ENCODE results near the gene SPDYC. TPM values are rescaled to one million over a fixed set of nuclear protein-coding genes. Genes with fewer than 3 reads are reported as not detected.

Gene SPDYC
- total and polyA plus RNA-seq, 4 donors: not detected

GRCh38 chr11:65212226-65212801 lies 42.3 kb downstream of the SPDYC start:
- H3K36me3 ChIP-seq (ENCODE audit: control insufficient read depth in 1 of 2, insufficient read depth in 2 of 2, low read length in 1 of 2): peaks cover 0 to 5% of the 10 kb centered on the region in 2 donors
- no peak overlapping the region for H3K27ac ChIP-seq (ENCODE audit: low read depth in 1 of 2, low read length in 2 of 2)
- ATAC-seq (ENCODE audit: low FRiP score): no peak
- no peak for DNase-seq
- no peaks in the 10 kb centered on the region for H3K9me3 ChIP-seq (ENCODE audit: control insufficient read depth, low read length)
- H3K27me3 ChIP-seq (ENCODE audit: control insufficient read depth in 1 of 2, insufficient read depth in 2 of 2, low read length in 1 of 2): no peaks in the 10 kb centered on the region
- H3K4me3 ChIP-seq (ENCODE audit: low read length in 2 of 2): no peak overlapping the region
- H3K4me1 ChIP-seq (ENCODE audit: control insufficient read depth in 1 of 2, insufficient read depth in 2 of 2, low read length in 2 of 2): no peaks in the 10 kb centered on the region
- intact Hi-C loops (cut with DNase I): no loop called here
- WGBS, 2 donors: 69 to 71% methylated on average over 12 to 13 of the region's 13 CpGs

- 48 to 50% methylated on average over 26 of the region's 26 CpGs for WGBS, 2 donors
- intact Hi-C loops (cut with DNase I): no loop called here
- no peak for DNase-seq
- H3K4me1 ChIP-seq (ENCODE audit: control insufficient read depth in 1 of 2, insufficient read depth in 2 of 2, low read length in 2 of 2): no peaks in the 10 kb centered on the region
- no peaks in the 10 kb centered on the region for H3K27me3 ChIP-seq (ENCODE audit: control insufficient read depth in 1 of 2, insufficient read depth in 2 of 2, low read length in 1 of 2)
- peaks cover 0 to 5% of the 10 kb centered on the region in 2 donors for H3K36me3 ChIP-seq (ENCODE audit: control insufficient read depth in 1 of 2, insufficient read depth in 2 of 2, low read length in 1 of 2)
- no peaks in the 10 kb centered on the region for H3K9me3 ChIP-seq (ENCODE audit: control insufficient read depth, low read length)
- H3K27ac ChIP-seq (ENCODE audit: low read depth in 1 of 2, low read length in 2 of 2): no peak overlapping the region
- ATAC-seq (ENCODE audit: low FRiP score): peak; percentile 27
- H3K4me3 ChIP-seq (ENCODE audit: low read length in 2 of 2): no peak overlapping the region
Observed at GRCh38 chr11:65213322-65214211, 43.5 kb downstream of the SPDYC start.

GRCh38 chr11:65214212-65214845 lies 44.3 kb downstream of the SPDYC start:
- WGBS, 2 donors: 66 to 80% methylated on average over 16 of the region's 16 CpGs
- no peak for ATAC-seq (ENCODE audit: low FRiP score)
- Histone ChIP-seq H3K9me3 (ENCODE audit: control insufficient read depth, low read length) (no peaks in the 10 kb centered on the region), H3K27ac (ENCODE audit: low read depth in 1 of 2, low read length in 2 of 2) (no peak overlapping the region), H3K27me3 (ENCODE audit: control insufficient read depth in 1 of 2, insufficient read depth in 2 of 2, low read length in 1 of 2) (no peaks in the 10 kb centered on the region), H3K36me3 (ENCODE audit: control insufficient read depth in 1 of 2, insufficient read depth in 2 of 2, low read length in 1 of 2) (peaks cover 0 to 5% of the 10 kb centered on the region in 2 donors), H3K4me1 (ENCODE audit: control insufficient read depth in 1 of 2, insufficient read depth in 2 of 2, low read length in 2 of 2) (no peaks in the 10 kb centered on the region), H3K4me3 (ENCODE audit: low read length in 2 of 2) (no peak overlapping the region)
- intact Hi-C loops (cut with DNase I): no loop called here
- no peak for DNase-seq

DNA sequence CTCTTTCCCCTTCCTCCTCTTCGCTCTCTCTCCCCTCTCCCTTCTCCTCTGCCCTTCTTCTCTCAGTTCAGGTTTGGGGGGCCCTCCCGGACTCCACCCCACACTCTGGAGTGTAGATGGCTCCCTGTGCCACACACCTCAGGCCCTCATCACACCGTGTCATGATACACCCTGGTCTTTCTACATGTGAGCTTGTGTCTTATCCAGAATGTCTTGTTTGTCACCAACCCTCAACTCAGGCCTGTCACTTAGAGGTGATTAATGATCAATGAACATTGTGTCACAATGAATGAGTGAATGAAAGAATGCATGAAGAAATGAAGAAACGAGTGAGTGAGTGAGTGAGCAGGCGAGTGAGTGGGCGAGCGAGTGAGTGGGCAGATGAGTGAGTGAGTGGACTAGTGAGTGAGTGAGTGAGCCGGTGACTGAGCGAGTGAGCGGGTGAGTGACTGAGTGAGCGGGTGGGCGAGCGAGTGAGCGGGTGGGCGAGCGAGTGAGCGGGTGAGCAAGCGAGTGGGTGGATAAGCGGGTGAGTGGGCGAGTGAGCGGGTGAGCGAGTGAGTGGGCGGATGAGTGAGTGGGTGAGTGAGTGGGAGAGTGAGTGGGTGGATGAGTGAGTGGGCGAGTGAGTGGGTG lies 45.5 kb downstream of the SPDYC start:
- Histone ChIP-seq H3K36me3 (ENCODE audit: control insufficient read depth in 1 of 2, insufficient read depth in 2 of 2, low read length in 1 of 2) (peaks cover 0 to 2% of the 10 kb centered on the region in 2 donors), H3K9me3 (ENCODE audit: control insufficient read depth, low read length) (no peaks in the 10 kb centered on the region), H3K4me1 (ENCODE audit: control insufficient read depth in 1 of 2, insufficient read depth in 2 of 2, low read length in 2 of 2) (no peaks in the 10 kb centered on the region), H3K4me3 (ENCODE audit: low read length in 2 of 2) (no peak overlapping the region), H3K27ac (ENCODE audit: low read depth in 1 of 2, low read length in 2 of 2) (no peak overlapping the region), H3K27me3 (ENCODE audit: control insufficient read depth in 1 of 2, insufficient read depth in 2 of 2, low read length in 1 of 2) (no peaks in the 10 kb centered on the region)
- DNase-seq (no peak), ATAC-seq (ENCODE audit: low FRiP score) (no peak)
- 90 to 94% methylated on average over 23 to 24 of the region's 24 CpGs for WGBS, 2 donors
- intact Hi-C loops (cut with DNase I): no loop called here

GRCh38 chr11:65216830-65217229 lies 46.8 kb downstream of the SPDYC start:
- Histone ChIP-seq H3K4me1 (ENCODE audit: control insufficient read depth in 1 of 2, insufficient read depth in 2 of 2, low read length in 2 of 2) (no peaks in the 10 kb centered on the region), H3K36me3 (ENCODE audit: control insufficient read depth in 1 of 2, insufficient read depth in 2 of 2, low read length in 1 of 2) (no peaks in the 10 kb centered on the region), H3K4me3 (ENCODE audit: low read length in 2 of 2) (no peak overlapping the region), H3K27ac (ENCODE audit: low read depth in 1 of 2, low read length in 2 of 2) (no peak overlapping the region), H3K9me3 (ENCODE audit: control insufficient read depth, low read length) (no peaks in the 10 kb centered on the region), H3K27me3 (ENCODE audit: control insufficient read depth in 1 of 2, insufficient read depth in 2 of 2, low read length in 1 of 2) (no peaks in the 10 kb centered on the region)
- no peak for DNase-seq
- WGBS, 2 donors: 89 to 94% methylated on average over 5 to 6 of the region's 6 CpGs
- intact Hi-C loops (cut with DNase I): no loop called here
- no peak for ATAC-seq (ENCODE audit: low FRiP score)

GRCh38 chr11:65217441-65218423 lies 47.7 kb downstream of the SPDYC start:
- no peak overlapping the region for H3K4me3 ChIP-seq (ENCODE audit: low read length in 2 of 2)
- H3K27ac ChIP-seq (ENCODE audit: low read depth in 1 of 2, low read length in 2 of 2): no peak overlapping the region
- H3K36me3 ChIP-seq (ENCODE audit: control insufficient read depth in 1 of 2, insufficient read depth in 2 of 2, low read length in 1 of 2): no peaks in the 10 kb centered on the region
- no peaks in the 10 kb centered on the region for H3K9me3 ChIP-seq (ENCODE audit: control insufficient read depth, low read length)
- intact Hi-C loops (cut with DNase I): no loop called here
- DNase-seq: no peak
- ATAC-seq (ENCODE audit: low FRiP score): no peak
- no peaks in the 10 kb centered on the region for H3K4me1 ChIP-seq (ENCODE audit: control insufficient read depth in 1 of 2, insufficient read depth in 2 of 2, low read length in 2 of 2)
- no peaks in the 10 kb centered on the region for H3K27me3 ChIP-seq (ENCODE audit: control insufficient read depth in 1 of 2, insufficient read depth in 2 of 2, low read length in 1 of 2)
- WGBS, 2 donors: 88 to 92% methylated on average over 19 of the region's 19 CpGs

- no peaks in the 10 kb centered on the region for H3K27me3 ChIP-seq (ENCODE audit: control insufficient read depth in 1 of 2, insufficient read depth in 2 of 2, low read length in 1 of 2)
- no peaks in the 10 kb centered on the region for H3K4me1 ChIP-seq (ENCODE audit: control insufficient read depth in 1 of 2, insufficient read depth in 2 of 2, low read length in 2 of 2)
- 88 to 89% methylated on average over 9 of the region's 9 CpGs for WGBS, 2 donors
- H3K9me3 ChIP-seq (ENCODE audit: control insufficient read depth, low read length): no peaks in the 10 kb centered on the region
- ATAC-seq (ENCODE audit: low FRiP score) (no peak), DNase-seq (no peak)
- H3K4me3 ChIP-seq (ENCODE audit: low read length in 2 of 2): no peak overlapping the region
- H3K36me3 ChIP-seq (ENCODE audit: control insufficient read depth in 1 of 2, insufficient read depth in 2 of 2, low read length in 1 of 2): no peaks in the 10 kb centered on the region
- H3K27ac ChIP-seq (ENCODE audit: low read depth in 1 of 2, low read length in 2 of 2): no peak overlapping the region
- intact Hi-C loops (cut with DNase I): no loop called here
Observed at GRCh38 chr11:65218446-65218845, 48.4 kb downstream of the SPDYC start.

- intact Hi-C loops (cut with DNase I): no loop called here
- Histone ChIP-seq H3K9me3 (ENCODE audit: control insufficient read depth, low read length) (no peaks in the 10 kb centered on the region), H3K36me3 (ENCODE audit: control insufficient read depth in 1 of 2, insufficient read depth in 2 of 2, low read length in 1 of 2) (no peaks in the 10 kb centered on the region), H3K27ac (ENCODE audit: low read depth in 1 of 2, low read length in 2 of 2) (no peak overlapping the region), H3K4me3 (ENCODE audit: low read length in 2 of 2) (no peak overlapping the region), H3K4me1 (ENCODE audit: control insufficient read depth in 1 of 2, insufficient read depth in 2 of 2, low read length in 2 of 2) (no peaks in the 10 kb centered on the region), H3K27me3 (ENCODE audit: control insufficient read depth in 1 of 2, insufficient read depth in 2 of 2, low read length in 1 of 2) (no peaks in the 10 kb centered on the region)
- no peak for DNase-seq
- ATAC-seq (ENCODE audit: low FRiP score): no peak
- WGBS, 2 donors: 84 to 90% methylated on average over 3 of the region's 3 CpGs
Observed at GRCh38 chr11:65219930-65220213, 49.8 kb downstream of the SPDYC start.
